Skin epidermis (tissue), 12 donors: Measurements from ENCODE around the gene RCN1.
"Not testable (repeated sequence)": the region's sequence is repeated elsewhere in the genome, so short reads cannot be mapped to it uniquely, and the experiment has no call there.

Experiments used
- H3K27ac ChIP-seq, 21 experiments: fragments of 200-600 bp; sonication (generic) in 11 of 21; one replicate each; pipeline ENCODE4 v1.5.0; 2020; ENCODE audit warnings: mild to moderate bottlenecking in 3 of 21, inconsistent platforms in 2 of 21, moderate library complexity in 2 of 21
- H3K4me3 ChIP-seq, 7 experiments: fragments of 200-600 bp; sonication (generic) in 2 of 7; one replicate each; pipeline ENCODE4 v1.5.0; 2020; ENCODE audit warnings: inconsistent platforms in 2 of 7, mild to moderate bottlenecking in 2 of 7, moderate library complexity in 1 of 7

RCN1 gene

GRCh38 chr11:32107647-32108046, 16.8 kb downstream of the RCN1 start:
- H3K4me3 ChIP-seq, result no peak overlapping the region

GRCh38 chr11:32108576-32108975, 17.7 kb downstream of the RCN1 start:
- H3K27ac ChIP-seq, result no peak overlapping the region

More at GRCh38 chr11:32107647-32108046, 16.8 kb downstream of the RCN1 start:
- no peak overlapping the region for H3K27ac ChIP-seq

GRCh38 chr11:32109138-32109537, 18.3 kb downstream of the RCN1 start:
- no peak overlapping the region for H3K4me3 ChIP-seq
- H3K27ac ChIP-seq, result no peak overlapping the region

More at GRCh38 chr11:32108576-32108975, 17.7 kb downstream of the RCN1 start:
- no peak overlapping the region for H3K4me3 ChIP-seq

- Histone ChIP-seq H3K27ac (no peak overlapping the region), H3K4me3 (no peak overlapping the region)
Measured at GRCh38 chr11:32109592-32109991, 18.7 kb downstream of the RCN1 start.

- no peak overlapping the region for H3K27ac ChIP-seq
- no peak overlapping the region for H3K4me3 ChIP-seq
Measured at GRCh38 chr11:32110795-32111194, 19.9 kb downstream of the RCN1 start.

GRCh38 chr11:32113200-32113919, 22.5 kb downstream of the RCN1 start:
- H3K4me3 ChIP-seq, result no peak overlapping the region

GRCh38 chr11:32113920-32114203, 23.0 kb downstream of the RCN1 start:
- H3K27ac ChIP-seq, result no peak overlapping the region
- no peak overlapping the region for H3K4me3 ChIP-seq

More at GRCh38 chr11:32113200-32113919, 22.5 kb downstream of the RCN1 start:
- no peak overlapping the region for H3K27ac ChIP-seq

GRCh38 chr11:32115446-32115845, 24.6 kb downstream of the RCN1 start:
- no peak overlapping the region for H3K27ac ChIP-seq
- no peak overlapping the region for H3K4me3 ChIP-seq

GRCh38 chr11:32116668-32117067, 25.8 kb downstream of the RCN1 start:
- H3K27ac ChIP-seq, result no peak overlapping the region
- no peak overlapping the region for H3K4me3 ChIP-seq

- no peak overlapping the region for H3K4me3 ChIP-seq
- no peak overlapping the region for H3K27ac ChIP-seq
Measured at GRCh38 chr11:32118025-32118974, 27.4 kb downstream of the RCN1 start.

GRCh38 chr11:32119139-32119538, 28.3 kb downstream of the RCN1 start:
- not testable (repeated sequence) for H3K27ac ChIP-seq, H3K4me3 ChIP-seq

- no peak overlapping the region for H3K27ac ChIP-seq
Measured at GRCh38 chr11:32121012-32121411, 30.1 kb downstream of the RCN1 start.

GRCh38 chr11:32122200-32122599, 31.3 kb downstream of the RCN1 start:
- Histone ChIP-seq H3K27ac (no peak overlapping the region), H3K4me3 (no peak overlapping the region)

More at GRCh38 chr11:32121012-32121411, 30.1 kb downstream of the RCN1 start:
- no peak overlapping the region for H3K4me3 ChIP-seq

GRCh38 chr11:32131321-32131720, 40.4 kb downstream of the RCN1 start:
- Histone ChIP-seq H3K27ac (no peak overlapping the region), H3K4me3 (no peak overlapping the region)

GRCh38 chr11:32136657-32137056, 45.8 kb downstream of the RCN1 start:
- no peak overlapping the region for H3K27ac ChIP-seq

GRCh38 chr11:32137263-32137662, 46.4 kb downstream of the RCN1 start:
- Histone ChIP-seq H3K4me3 (no peak overlapping the region), H3K27ac (no peak overlapping the region)

More at GRCh38 chr11:32136657-32137056, 45.8 kb downstream of the RCN1 start:
- no peak overlapping the region for H3K4me3 ChIP-seq

GRCh38 chr11:32137869-32138268, 47.0 kb downstream of the RCN1 start:
- Histone ChIP-seq H3K4me3 (no peak overlapping the region), H3K27ac (no peak overlapping the region)

GRCh38 chr11:32138902-32139301, 48.0 kb downstream of the RCN1 start:
- Histone ChIP-seq H3K4me3 (no peak overlapping the region), H3K27ac (no peak overlapping the region)

- no peak overlapping the region for H3K4me3 ChIP-seq
- H3K27ac ChIP-seq, result no peak overlapping the region
Measured at GRCh38 chr11:32139896-32140520, 49.1 kb downstream of the RCN1 start.

- Histone ChIP-seq H3K4me3 (no peak overlapping the region), H3K27ac (no peak overlapping the region)
Measured at GRCh38 chr11:32141745-32142546, 51.1 kb downstream of the RCN1 start.
